ENCODE results near the gene SLC37A3.

- no peak for TF ChIP-seq POLR2A (IDR thresholded peaks at IDR 0.05)
- TF ChIP-seq, protein P1, sequence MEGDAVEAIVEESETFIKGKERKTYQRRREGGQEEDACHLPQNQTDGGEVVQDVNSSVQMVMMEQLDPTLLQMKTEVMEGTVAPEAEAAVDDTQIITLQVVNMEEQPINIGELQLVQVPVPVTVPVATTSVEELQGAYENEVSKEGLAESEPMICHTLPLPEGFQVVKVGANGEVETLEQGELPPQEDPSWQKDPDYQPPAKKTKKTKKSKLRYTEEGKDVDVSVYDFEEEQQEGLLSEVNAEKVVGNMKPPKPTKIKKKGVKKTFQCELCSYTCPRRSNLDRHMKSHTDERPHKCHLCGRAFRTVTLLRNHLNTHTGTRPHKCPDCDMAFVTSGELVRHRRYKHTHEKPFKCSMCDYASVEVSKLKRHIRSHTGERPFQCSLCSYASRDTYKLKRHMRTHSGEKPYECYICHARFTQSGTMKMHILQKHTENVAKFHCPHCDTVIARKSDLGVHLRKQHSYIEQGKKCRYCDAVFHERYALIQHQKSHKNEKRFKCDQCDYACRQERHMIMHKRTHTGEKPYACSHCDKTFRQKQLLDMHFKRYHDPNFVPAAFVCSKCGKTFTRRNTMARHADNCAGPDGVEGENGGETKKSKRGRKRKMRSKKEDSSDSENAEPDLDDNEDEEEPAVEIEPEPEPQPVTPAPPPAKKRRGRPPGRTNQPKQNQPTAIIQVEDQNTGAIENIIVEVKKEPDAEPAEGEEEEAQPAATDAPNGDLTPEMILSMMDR (IDR thresholded peaks at IDR 0.05), result no peak
Measured at GRCh38 chr7:140418653-140419052, 20.3 kb upstream of the SLC37A3 start.

Measured in uterus (tissue), 2 donors.